Kidney epithelial cell (primary cell): ENCODE results near the gene DRD3. TPM values are rescaled to one million over a fixed set of nuclear protein-coding genes. Genes with fewer than 3 reads are reported as not detected.

Experiments used
- DNase-seq: peaks from one replicate; pipeline ENCODE4 v3.0.0-alpha.2; 2010; ENCODE audit warnings: low read depth
- H3K27me3 ChIP-seq: 2 replicates; pipeline ENCODE4 v1.6.0; 2011; ENCODE audit warnings: low read length; ENCODE audit not compliant: control insufficient read depth, insufficient read depth
- H3K36me3 ChIP-seq: 2 replicates; pipeline ENCODE4 v1.5.1; 2011; ENCODE audit warnings: low read length; ENCODE audit not compliant: control insufficient read depth, insufficient read depth
- H3K4me3 ChIP-seq: 2 replicates; pipeline ENCODE4 v1.5.1; 2011; ENCODE audit warnings: low read depth, mild to moderate bottlenecking, control low read depth, low read length
- total RNA-seq: library from RNA; depleted of rRNA; stranded (reverse); fragments of >200 nt; gene quantifications from 2 replicates; pipeline ENCODE4 v1.2.3, GENCODE V29; 2015
- TF ChIP-seq, protein P1 (sequence below): IDR thresholded peaks from 2 replicates; pipeline ENCODE4 v1.5.1; 2011; ENCODE audit warnings: mild to moderate bottlenecking, moderate library complexity, low read length, control low read depth, inconsistent platforms; ENCODE audit not compliant: insufficient read depth, poor library complexity, severe bottlenecking

Gene DRD3
- total RNA-seq, 1 donor from 2014 or later: not detected

- DNase-seq: no peak
Observed at GRCh38 chr3:114081037-114081436, 97.8 kb downstream of the DRD3 start.

DNA sequence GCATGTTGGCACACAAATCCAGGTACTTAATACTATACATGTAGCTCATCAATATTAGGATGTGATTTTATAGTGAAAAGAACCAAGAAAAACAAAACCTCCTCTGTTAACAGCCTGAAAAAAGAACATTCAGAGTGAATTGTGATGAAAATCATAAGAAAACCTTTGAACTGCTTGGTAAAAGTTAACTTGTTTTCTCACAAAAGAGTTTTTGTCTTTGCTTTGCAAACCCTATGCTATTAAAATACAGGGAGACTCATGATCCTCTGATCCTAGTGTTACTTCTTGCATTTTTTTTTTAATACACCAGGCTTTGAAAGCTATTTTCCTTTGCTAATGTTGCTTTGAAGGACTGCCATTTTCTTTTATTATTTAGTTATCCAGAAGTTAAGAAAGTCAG is 98.7 kb downstream of the DRD3 start:
- DNase-seq: no peak
- Histone ChIP-seq H3K27me3 (no peaks in the 10 kb centered on the region), H3K36me3 (peaks cover 2% of the 10 kb centered on the region), H3K4me3 (no peak overlapping the region)
- TF ChIP-seq, protein P1, sequence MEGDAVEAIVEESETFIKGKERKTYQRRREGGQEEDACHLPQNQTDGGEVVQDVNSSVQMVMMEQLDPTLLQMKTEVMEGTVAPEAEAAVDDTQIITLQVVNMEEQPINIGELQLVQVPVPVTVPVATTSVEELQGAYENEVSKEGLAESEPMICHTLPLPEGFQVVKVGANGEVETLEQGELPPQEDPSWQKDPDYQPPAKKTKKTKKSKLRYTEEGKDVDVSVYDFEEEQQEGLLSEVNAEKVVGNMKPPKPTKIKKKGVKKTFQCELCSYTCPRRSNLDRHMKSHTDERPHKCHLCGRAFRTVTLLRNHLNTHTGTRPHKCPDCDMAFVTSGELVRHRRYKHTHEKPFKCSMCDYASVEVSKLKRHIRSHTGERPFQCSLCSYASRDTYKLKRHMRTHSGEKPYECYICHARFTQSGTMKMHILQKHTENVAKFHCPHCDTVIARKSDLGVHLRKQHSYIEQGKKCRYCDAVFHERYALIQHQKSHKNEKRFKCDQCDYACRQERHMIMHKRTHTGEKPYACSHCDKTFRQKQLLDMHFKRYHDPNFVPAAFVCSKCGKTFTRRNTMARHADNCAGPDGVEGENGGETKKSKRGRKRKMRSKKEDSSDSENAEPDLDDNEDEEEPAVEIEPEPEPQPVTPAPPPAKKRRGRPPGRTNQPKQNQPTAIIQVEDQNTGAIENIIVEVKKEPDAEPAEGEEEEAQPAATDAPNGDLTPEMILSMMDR: no peak

More at GRCh38 chr3:114081037-114081436, 97.8 kb downstream of the DRD3 start:
- TF ChIP-seq, protein P1: no peak
- no peak overlapping the region for H3K4me3 ChIP-seq
- H3K36me3 ChIP-seq: peaks cover 2% of the 10 kb centered on the region
- no peaks in the 10 kb centered on the region for H3K27me3 ChIP-seq

GRCh38 chr3:114079761-114080160 is 99.1 kb downstream of the DRD3 start:
- no peak for DNase-seq
- TF ChIP-seq, protein P1: no peak
- H3K36me3 ChIP-seq: peaks cover 2% of the 10 kb centered on the region
- no peak overlapping the region for H3K4me3 ChIP-seq
- no peaks in the 10 kb centered on the region for H3K27me3 ChIP-seq

DNA sequence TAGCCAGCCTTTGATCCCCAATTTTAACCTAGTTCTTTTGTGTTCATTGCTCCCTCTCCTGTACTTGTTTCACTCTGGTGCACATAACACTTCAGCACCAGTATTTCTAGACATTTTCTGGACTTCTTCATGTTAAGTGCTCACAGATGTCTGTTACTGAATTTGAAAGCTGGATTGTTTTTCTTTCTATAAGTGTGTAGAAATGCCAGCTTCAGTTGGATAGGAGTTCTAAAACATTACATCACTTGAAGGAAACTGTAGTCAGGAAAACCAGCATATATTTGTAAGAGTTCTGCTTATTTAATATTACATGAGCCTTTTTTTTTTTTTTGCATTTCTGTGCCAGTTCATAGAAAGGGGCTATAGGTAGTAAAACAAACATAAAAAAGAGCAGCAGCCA is 100.7 kb downstream of the DRD3 start:
- no peak overlapping the region for H3K4me3 ChIP-seq
- H3K27me3 ChIP-seq: no peaks in the 10 kb centered on the region
- DNase-seq: no peak
- H3K36me3 ChIP-seq: peaks cover 2% of the 10 kb centered on the region
- TF ChIP-seq, protein P1: no peak

Other genes starting within 250 kb of the DRD3 start
- 4.7 and 8.4 TPM in 2 replicates for gene ZDHHC23, start 231.0 kb downstream of the DRD3 start, total RNA-seq
- gene CCDC191, start 122.5 kb downstream of the DRD3 start, total RNA-seq: 2.0 and 3.4 TPM in 2 replicates
- 23.4 and 30.1 TPM in 2 replicates for gene QTRT2, start 122.3 kb downstream of the DRD3 start, total RNA-seq
- gene ZNF80, start 58.5 kb upstream of the DRD3 start, total RNA-seq: not detected in 2 replicates
- gene TIGIT, start 115.0 kb upstream of the DRD3 start, total RNA-seq: not detected in 2 replicates